ENCODE results near the gene HERC2. TPM values are rescaled to one million over a fixed set of nuclear protein-coding genes. Genes with fewer than 3 reads are reported as not detected.

The HERC2 gene
- total RNA-seq, 1 experiment from 2014 or later: 69.7 TPM

- intact Hi-C loops (cut with micrococcal nuclease; ENCODE audit: unreplicated experiment): no loop called here
- H3K27me3 ChIP-seq (ENCODE audit: control insufficient read depth, insufficient read depth, low read length): no peaks in the 10 kb centered on the region
- DNase-seq (ENCODE audit: low read depth, low spot score) (no peak), ATAC-seq (no peak)
- in situ Hi-C loops (cut with HindIII; ENCODE audit: low pct_unique_long_range_greater_than_20kb, low sequenced_read_pairs): no loop called here
- no peaks in the 10 kb centered on the region for H3K4me1 ChIP-seq (ENCODE audit: control insufficient read depth, insufficient read depth, low read length)
- H3K9me3 ChIP-seq (ENCODE audit: control insufficient read depth, insufficient read depth, low read depth, low read length): no peaks in the 10 kb centered on the region
- no peak overlapping the region for H3K27ac ChIP-seq (ENCODE audit: low read length)
- TF ChIP-seq POLR2AphosphoS5 (IDR thresholded peaks at IDR 0.05; ENCODE audit: low read depth, low read length) (no peak), TCF7L2 (IDR thresholded peaks at IDR 0.05; ENCODE audit: low read depth, low read length) (no peak), CTCF (IDR thresholded peaks at IDR 0.05) (no peak), SIN3A (IDR thresholded peaks at IDR 0.05; ENCODE audit: borderline replicate concordance, insufficient read depth, low read depth, low read length) (no peak)
- TF ChIP-seq, protein P1, sequence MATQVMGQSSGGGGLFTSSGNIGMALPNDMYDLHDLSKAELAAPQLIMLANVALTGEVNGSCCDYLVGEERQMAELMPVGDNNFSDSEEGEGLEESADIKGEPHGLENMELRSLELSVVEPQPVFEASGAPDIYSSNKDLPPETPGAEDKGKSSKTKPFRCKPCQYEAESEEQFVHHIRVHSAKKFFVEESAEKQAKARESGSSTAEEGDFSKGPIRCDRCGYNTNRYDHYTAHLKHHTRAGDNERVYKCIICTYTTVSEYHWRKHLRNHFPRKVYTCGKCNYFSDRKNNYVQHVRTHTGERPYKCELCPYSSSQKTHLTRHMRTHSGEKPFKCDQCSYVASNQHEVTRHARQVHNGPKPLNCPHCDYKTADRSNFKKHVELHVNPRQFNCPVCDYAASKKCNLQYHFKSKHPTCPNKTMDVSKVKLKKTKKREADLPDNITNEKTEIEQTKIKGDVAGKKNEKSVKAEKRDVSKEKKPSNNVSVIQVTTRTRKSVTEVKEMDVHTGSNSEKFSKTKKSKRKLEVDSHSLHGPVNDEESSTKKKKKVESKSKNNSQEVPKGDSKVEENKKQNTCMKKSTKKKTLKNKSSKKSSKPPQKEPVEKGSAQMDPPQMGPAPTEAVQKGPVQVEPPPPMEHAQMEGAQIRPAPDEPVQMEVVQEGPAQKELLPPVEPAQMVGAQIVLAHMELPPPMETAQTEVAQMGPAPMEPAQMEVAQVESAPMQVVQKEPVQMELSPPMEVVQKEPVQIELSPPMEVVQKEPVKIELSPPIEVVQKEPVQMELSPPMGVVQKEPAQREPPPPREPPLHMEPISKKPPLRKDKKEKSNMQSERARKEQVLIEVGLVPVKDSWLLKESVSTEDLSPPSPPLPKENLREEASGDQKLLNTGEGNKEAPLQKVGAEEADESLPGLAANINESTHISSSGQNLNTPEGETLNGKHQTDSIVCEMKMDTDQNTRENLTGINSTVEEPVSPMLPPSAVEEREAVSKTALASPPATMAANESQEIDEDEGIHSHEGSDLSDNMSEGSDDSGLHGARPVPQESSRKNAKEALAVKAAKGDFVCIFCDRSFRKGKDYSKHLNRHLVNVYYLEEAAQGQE (IDR thresholded peaks at IDR 0.05; ENCODE audit: insufficient read depth in 1 of 2, low read depth in 2 of 2, low read length in 1 of 2): no peak
- H3K4me3 ChIP-seq (ENCODE audit: low read depth in 2 of 2, low read length in 2 of 2): no peak overlapping the region
- CTCF ChIA-PET: no interaction called here
- H3K36me3 ChIP-seq (ENCODE audit: control insufficient read depth, insufficient read depth, low read length): peaks cover 6% of the 10 kb centered on the region
- POLR2A ChIA-PET: no interaction called here
- no TSS peak for BruUV-seq (replicated peaks)
Observed at GRCh38 chr15:28271697-28272260, 50.2 kb downstream of the HERC2 start.

- TF ChIP-seq CTCF (IDR thresholded peaks at IDR 0.05) (no peak), POLR2AphosphoS5 (IDR thresholded peaks at IDR 0.05; ENCODE audit: low read depth, low read length) (no peak), TCF7L2 (IDR thresholded peaks at IDR 0.05; ENCODE audit: low read depth, low read length) (no peak), SIN3A (IDR thresholded peaks at IDR 0.05; ENCODE audit: borderline replicate concordance, insufficient read depth, low read depth, low read length) (no peak)
- TF ChIP-seq, protein P1 (IDR thresholded peaks at IDR 0.05; ENCODE audit: insufficient read depth in 1 of 2, low read depth in 2 of 2, low read length in 1 of 2): no peak
- in situ Hi-C loops (cut with HindIII; ENCODE audit: low pct_unique_long_range_greater_than_20kb, low sequenced_read_pairs): no loop called here
Observed at GRCh38 chr15:28269097-28269496, 52.9 kb downstream of the HERC2 start.

More at GRCh38 chr15:28269097-28269496, 52.9 kb downstream of the HERC2 start:
- H3K27ac ChIP-seq (ENCODE audit: low read length): no peak overlapping the region
- no peaks in the 10 kb centered on the region for H3K9me3 ChIP-seq (ENCODE audit: control insufficient read depth, insufficient read depth, low read depth, low read length)
- intact Hi-C loops (cut with micrococcal nuclease; ENCODE audit: unreplicated experiment): no loop called here
- H3K36me3 ChIP-seq (ENCODE audit: control insufficient read depth, insufficient read depth, low read length): peaks cover 6% of the 10 kb centered on the region
- no peaks in the 10 kb centered on the region for H3K27me3 ChIP-seq (ENCODE audit: control insufficient read depth, insufficient read depth, low read length)
- no peak overlapping the region for H3K4me3 ChIP-seq (ENCODE audit: low read depth in 2 of 2, low read length in 2 of 2)
- H3K4me1 ChIP-seq (ENCODE audit: control insufficient read depth, insufficient read depth, low read length): no peaks in the 10 kb centered on the region
- no peak for ATAC-seq
- no TSS peak for BruUV-seq (replicated peaks)
- ChIA-PET CTCF (no interaction called here), POLR2A (no interaction called here)
- no peak for DNase-seq (ENCODE audit: low read depth, low spot score)
